LNCaP clone FGC (cell line): Measurements from ENCODE around the gene FAM124B.
A peak's percentile ranks its signal among the peaks of the same experiment; 100 is the strongest.

Experiments
- DNase-seq: peaks from one replicate; pipeline ENCODE4 v3.0.0-alpha.2; 2011; ENCODE audit warnings: low read depth
- H3K4me3 ChIP-seq: 2 replicates; pipeline ENCODE4 v1.5.1; 2011; ENCODE audit warnings: mild to moderate bottlenecking, low read depth, low read length, control low read depth
- TF ChIP-seq, protein P1 (sequence below): IDR thresholded peaks from 2 replicates; pipeline ENCODE4 v1.5.1; 2012; ENCODE audit warnings: mild to moderate bottlenecking; ENCODE audit not compliant: control insufficient read depth, insufficient read depth; ENCODE audit errors: extremely low read depth

Gene FAM124B

DNA sequence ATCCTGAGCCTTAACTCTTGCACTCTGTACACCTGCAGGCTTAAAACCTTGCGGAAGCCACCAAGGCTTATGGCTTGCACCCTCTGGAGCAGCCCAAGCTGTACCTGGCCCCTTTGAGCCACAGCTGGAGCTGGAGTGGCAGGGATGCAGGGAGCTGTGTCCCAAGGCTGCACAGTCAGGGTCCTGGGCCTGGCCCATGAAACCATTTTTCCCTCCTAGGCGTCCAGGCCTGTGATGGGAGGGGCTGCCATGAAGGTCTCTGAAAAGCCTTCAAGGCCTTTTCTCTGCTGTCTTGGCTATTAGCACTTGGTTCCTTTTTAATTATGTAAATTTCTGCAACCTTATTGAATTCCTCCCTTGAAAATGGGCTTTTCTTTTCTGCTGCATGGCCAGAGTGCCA is 56.4 kb downstream of the FAM124B start:
- H3K4me3 ChIP-seq: no peak overlapping the region
- no peak for DNase-seq
- TF ChIP-seq, protein P1, sequence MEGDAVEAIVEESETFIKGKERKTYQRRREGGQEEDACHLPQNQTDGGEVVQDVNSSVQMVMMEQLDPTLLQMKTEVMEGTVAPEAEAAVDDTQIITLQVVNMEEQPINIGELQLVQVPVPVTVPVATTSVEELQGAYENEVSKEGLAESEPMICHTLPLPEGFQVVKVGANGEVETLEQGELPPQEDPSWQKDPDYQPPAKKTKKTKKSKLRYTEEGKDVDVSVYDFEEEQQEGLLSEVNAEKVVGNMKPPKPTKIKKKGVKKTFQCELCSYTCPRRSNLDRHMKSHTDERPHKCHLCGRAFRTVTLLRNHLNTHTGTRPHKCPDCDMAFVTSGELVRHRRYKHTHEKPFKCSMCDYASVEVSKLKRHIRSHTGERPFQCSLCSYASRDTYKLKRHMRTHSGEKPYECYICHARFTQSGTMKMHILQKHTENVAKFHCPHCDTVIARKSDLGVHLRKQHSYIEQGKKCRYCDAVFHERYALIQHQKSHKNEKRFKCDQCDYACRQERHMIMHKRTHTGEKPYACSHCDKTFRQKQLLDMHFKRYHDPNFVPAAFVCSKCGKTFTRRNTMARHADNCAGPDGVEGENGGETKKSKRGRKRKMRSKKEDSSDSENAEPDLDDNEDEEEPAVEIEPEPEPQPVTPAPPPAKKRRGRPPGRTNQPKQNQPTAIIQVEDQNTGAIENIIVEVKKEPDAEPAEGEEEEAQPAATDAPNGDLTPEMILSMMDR: no peak

DNA sequence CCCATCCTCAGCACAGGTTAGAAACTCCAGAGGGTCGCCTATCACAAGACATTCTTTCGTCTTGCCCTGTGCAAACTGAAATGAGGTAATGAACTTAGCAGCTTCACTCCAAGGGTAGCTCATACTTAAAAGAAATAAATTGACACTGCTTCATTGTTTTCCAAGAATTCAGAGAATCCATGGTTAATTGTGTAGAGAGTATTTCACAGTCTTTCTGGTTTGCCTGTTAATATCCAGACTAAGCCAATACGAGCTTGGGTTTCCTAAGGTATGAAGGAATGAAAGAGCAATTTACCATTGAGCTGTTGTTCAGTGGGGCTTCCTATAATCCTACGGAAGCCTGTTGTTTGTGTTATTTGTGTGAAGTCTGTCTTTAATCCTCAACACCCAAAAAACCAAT is 58.7 kb downstream of the FAM124B start:
- no peak overlapping the region for H3K4me3 ChIP-seq
- DNase-seq: no peak
- TF ChIP-seq, protein P1: no peak

DNA sequence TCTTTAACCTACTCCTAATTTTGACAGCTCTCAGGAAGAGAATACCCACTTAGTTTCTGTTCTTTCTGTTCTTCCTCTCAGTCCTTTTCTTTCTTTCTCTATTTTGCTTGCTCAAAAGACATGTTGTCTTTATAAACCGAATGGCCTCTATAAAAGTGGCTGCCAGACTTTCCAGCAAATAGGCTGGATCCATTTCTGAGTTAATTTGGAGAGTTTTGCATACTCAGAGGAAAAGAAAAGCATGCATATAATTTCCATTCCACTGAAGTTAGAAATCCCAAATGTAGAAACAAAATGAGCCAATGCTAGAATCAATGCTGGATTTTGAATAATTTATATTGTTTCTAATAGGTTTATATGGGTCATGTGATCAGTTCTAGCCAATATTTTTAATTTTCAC is 65.9 kb downstream of the FAM124B start:
- DNase-seq: no peak
- no peak overlapping the region for H3K4me3 ChIP-seq
- TF ChIP-seq, protein P1: no peak

DNA sequence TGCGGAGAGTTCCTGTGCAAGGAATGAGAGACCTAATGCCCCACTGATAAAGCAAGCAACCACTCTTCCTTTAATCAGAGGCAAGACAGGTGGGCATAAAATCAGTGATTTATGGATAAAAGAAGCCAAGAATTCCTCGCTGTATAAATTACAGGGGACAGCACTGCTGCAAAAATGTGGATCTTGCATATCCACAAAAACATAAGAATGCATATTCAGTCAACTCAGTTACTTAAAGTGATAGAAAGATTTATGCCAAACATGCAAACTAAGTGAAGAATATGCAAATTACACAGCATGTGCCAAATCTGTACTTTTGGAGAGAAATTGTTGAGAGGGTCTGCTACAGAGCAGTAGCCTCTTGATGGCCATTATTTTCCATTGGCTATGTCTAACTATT is 67.2 kb downstream of the FAM124B start:
- TF ChIP-seq, protein P1: no peak
- H3K4me3 ChIP-seq: no peak overlapping the region
- DNase-seq: no peak

DNA sequence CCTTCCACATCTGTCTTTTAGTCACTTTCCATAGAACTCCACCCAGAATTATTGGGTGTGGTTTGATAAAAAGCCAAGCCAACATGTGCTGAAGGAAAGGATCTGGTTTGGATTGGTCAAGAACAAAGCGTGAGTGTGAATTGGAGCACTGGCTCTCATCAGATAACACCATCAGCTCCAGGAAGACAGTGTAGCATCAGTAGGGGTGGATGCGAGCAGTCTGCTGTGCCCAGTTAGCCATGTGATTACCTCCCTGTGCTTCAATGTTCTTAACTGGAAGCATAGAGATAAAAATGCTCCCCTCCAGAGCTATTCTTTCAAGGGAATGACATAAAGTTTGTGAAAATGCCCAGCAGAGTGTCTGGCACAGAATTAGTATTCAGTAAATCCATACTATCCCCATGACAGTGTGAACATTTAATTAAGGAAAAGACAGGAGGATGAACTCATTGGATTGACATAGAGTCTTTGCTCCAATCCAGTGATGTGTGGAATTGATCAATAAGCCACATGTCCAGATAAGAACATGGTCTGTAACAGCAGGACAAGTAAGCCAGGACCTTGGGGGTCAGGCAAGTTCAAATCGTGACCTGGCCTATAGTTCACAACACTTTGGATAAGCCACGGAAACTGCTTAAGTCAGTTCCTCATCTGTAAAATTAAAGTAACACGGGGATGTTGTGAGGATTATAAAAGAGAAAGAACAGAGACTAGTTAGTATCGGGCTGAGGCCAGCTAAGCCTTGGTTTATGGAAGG is 68.0 kb downstream of the FAM124B start:
- TF ChIP-seq, protein P1: no peak
- DNase-seq: no peak
- no peak overlapping the region for H3K4me3 ChIP-seq

DNA sequence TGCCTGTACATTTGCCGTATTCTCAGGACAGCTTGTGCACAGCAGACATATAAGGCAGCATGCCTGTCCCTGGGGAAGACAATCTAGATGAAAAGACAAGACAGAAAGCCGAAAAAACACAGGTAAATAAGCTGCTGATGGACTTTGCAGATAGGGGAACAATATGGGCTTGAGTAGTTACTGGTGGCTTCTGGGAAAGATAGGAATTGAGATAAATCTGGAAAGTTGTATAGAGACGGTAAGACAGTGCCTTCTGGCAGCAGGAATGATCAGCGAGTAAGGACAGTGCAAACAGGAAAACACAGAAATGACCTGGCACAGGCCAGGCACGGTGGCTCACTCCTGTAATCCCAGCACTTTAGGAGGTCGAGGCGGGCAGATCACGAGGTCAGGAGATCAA is 70.2 kb downstream of the FAM124B start:
- DNase-seq: peak; percentile 63
- TF ChIP-seq, protein P1: no peak
- H3K4me3 ChIP-seq: no peak overlapping the region

DNA sequence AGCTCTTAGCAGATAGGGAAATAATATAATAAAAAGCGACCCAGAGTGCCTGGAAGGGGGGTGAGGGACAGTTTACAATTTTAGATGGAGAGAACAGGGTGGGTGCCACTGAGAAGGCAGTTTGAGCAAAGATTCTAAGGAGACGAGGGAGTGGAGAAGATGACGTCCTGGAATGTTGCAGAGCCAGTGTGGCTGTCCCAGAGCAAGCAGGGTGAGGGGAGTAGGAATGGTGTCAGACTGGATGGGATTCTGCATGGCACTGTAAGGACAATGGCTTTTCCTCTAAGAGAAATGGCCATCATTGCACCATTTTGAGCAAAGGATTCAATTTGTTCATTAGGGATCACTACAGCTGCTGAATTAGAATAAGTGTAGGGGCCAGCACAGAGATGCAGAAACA is 73.1 kb downstream of the FAM124B start:
- no peak overlapping the region for H3K4me3 ChIP-seq
- DNase-seq: no peak
- TF ChIP-seq, protein P1: no peak
